Panc1 (cell line): Measurements from ENCODE around the gene FAM90A26. TPM values are rescaled to one million over a fixed set of nuclear protein-coding genes. Genes with fewer than 3 reads are reported as not detected.
"Not testable (repeated sequence)": the region's sequence is repeated elsewhere in the genome, so short reads cannot be mapped to it uniquely, and the experiment has no call there.

ENCODE experiments used
- ATAC-seq: fragments of 200-7000 bp; cut with Tn5 transposase; 2 replicates; pipeline ENCODE4 v1.9.1; 2020; ENCODE audit warnings: mild to moderate bottlenecking, moderate library complexity
- Bru-seq: library from RNA; stranded (reverse); fragments of 400-500 nt; gene quantifications from one replicate; lab custom pipeline; 2021; lab: Mats Ljungman, UMichigan
- BruChase-seq, 2 experiments: library from RNA; stranded (reverse); fragments of 400-500 nt; gene quantifications; one replicate each; lab custom pipeline; 2021; lab: Mats Ljungman, UMichigan
- BruUV-seq: library from RNA; stranded (reverse); fragments of 400-500 nt; replicated peaks from 2 replicates; lab custom pipeline; 2021; lab: Mats Ljungman, UMichigan
- CTCF ChIA-PET: fragments of 300-600 bp; sonication (Branson Sonifier 250); formaldehyde crosslinking; loops from one replicate; lab custom pipeline; 2022; ENCODE audit warnings: antibody characterized with exemption; lab: Charles Lee
- POLR2A ChIA-PET: fragments of 300-600 bp; sonication (Branson Sonifier 250); formaldehyde crosslinking; loops from one replicate; lab custom pipeline; 2022; ENCODE audit warnings: antibody characterized with exemption; lab: Charles Lee
- DNase-seq: peaks from one replicate; pipeline ENCODE4 v3.0.0-alpha.2; 2010; ENCODE audit warnings: low read depth, low spot score
- H3K27ac ChIP-seq: 2 replicates; pipeline ENCODE4 v1.5.1; 2011; ENCODE audit warnings: mild to moderate bottlenecking, low read length, inconsistent platforms
- H3K27me3 ChIP-seq: fragments of 200-500 bp; sonication (Bioruptor generic); 2 replicates; pipeline ENCODE4 v1.6.0; 2014; ENCODE audit warnings: low read length, inconsistent platforms; ENCODE audit not compliant: control insufficient read depth, insufficient read depth
- H3K36me3 ChIP-seq: fragments of 200-500 bp; sonication (Bioruptor generic); 2 replicates; pipeline ENCODE4 v1.5.1; 2014; ENCODE audit warnings: inconsistent platforms, mild to moderate bottlenecking, low read length, moderate library complexity; ENCODE audit not compliant: control insufficient read depth, insufficient read depth
- H3K4me1 ChIP-seq: 2 replicates; pipeline ENCODE4 v1.5.1; 2011; ENCODE audit warnings: inconsistent platforms, mild to moderate bottlenecking, low read length, moderate library complexity; ENCODE audit not compliant: control insufficient read depth, insufficient read depth
- H3K4me3 ChIP-seq, 2 experiments: 2 replicates each; pipeline ENCODE4 v1.5.1; 2011 to 2012; ENCODE audit warnings: low read depth in 2 of 2, low read length in 2 of 2, mild to moderate bottlenecking in 2 of 2, inconsistent platforms in 1 of 2, moderate library complexity in 1 of 2
- H3K9me3 ChIP-seq: fragments of 200-500 bp; sonication (Bioruptor generic); 2 replicates; pipeline ENCODE4 v1.5.1; 2014; ENCODE audit warnings: low read depth, mild to moderate bottlenecking, inconsistent platforms, low read length, moderate library complexity; ENCODE audit not compliant: control insufficient read depth, insufficient read depth
- TCF7L2 ChIP-seq: IDR thresholded peaks from 2 replicates; pipeline ENCODE4 v1.6.1; 2011; ENCODE audit warnings: mild to moderate bottlenecking, low read depth, low read length, inconsistent platforms
- in situ Hi-C: cut with HindIII; loops from 2 replicates; pipeline ENCODE4 v1.10.0; 2016; ENCODE audit warnings: low sequenced_read_pairs, low pct_unique_long_range_greater_than_20kb
- intact Hi-C: fragments of 100-400 bp; cut with micrococcal nuclease; formaldehyde crosslinking; loops from one replicate; pipeline ENCODE4 v1.10.0; 2022; ENCODE audit not compliant: unreplicated experiment
- long read RNA-seq: library from polyadenylated mRNA; unstranded; transcript quantifications from one replicate; pipeline ENCODE4 v2.0.0, GENCODE V29; 2021; ENCODE audit not compliant: unreplicated experiment
- polyA plus RNA-seq: library from polyadenylated mRNA; unstranded; fragments of >200 nt; gene quantifications from one replicate; pipeline ENCODE4 v1.2.1, GENCODE V29; 2012; ENCODE audit warnings: missing spikeins; ENCODE audit not compliant: insufficient read length
- total RNA-seq: library from RNA; stranded (reverse); gene quantifications from one replicate; pipeline ENCODE4 v1.2.1, GENCODE V29; 2021; ENCODE audit not compliant: unreplicated experiment
- TF ChIP-seq, protein P1 (sequence below): fragments of 450-650 bp; IDR thresholded peaks from 2 replicates; pipeline ENCODE4 v1.5.1; 2017; ENCODE audit warnings: mild to moderate bottlenecking

Gene FAM90A26, protein sequence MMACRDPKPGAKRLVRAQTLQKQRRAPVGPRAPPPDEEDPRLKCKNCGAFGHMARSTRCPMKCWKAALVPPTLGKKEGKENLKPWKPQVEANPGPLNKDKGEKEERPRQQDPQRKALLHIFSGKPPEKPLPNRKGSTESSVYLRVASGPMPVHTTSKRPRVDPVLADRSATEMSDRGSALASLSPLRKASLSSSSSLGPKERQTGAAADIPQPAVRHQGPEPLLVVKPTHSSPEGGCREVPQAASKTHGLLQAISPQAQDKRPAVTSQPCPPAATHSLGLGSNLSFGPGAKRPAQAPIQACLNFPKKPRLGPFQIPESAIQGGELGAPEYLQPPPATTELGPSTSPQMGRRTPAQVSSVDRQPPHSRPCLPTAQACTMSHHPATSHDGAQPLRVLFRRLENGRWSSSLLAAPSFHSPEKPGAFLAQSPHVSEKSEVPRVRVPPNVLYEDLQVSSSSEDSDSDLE
- total RNA-seq: not detected
- not detected for polyA plus RNA-seq
- not detected for Bru-seq, nascent RNA
- BruChase-seq, experiment 1, labeled RNA remaining after a 2-hour chase: not detected
- not detected for BruChase-seq, experiment 2, labeled RNA remaining after a 6-hour chase
- long read RNA-seq: 0 reads

GRCh38 chr4:9169791-9170459, at the start of gene FAM90A26:
FAM90A26 (plus strand) TSS chr4:9170409; CDS start chr4:9173173, 2,764 bp downstream.
- H3K27ac ChIP-seq, H3K9me3 ChIP-seq, CTCF ChIA-PET, intact Hi-C loops, H3K27me3 ChIP-seq, H3K4me1 ChIP-seq, BruUV-seq, H3K36me3 ChIP-seq, POLR2A ChIA-PET, in situ Hi-C loops, H3K4me3 ChIP-seq, DNase-seq, ATAC-seq: not testable (repeated sequence)

DNA sequence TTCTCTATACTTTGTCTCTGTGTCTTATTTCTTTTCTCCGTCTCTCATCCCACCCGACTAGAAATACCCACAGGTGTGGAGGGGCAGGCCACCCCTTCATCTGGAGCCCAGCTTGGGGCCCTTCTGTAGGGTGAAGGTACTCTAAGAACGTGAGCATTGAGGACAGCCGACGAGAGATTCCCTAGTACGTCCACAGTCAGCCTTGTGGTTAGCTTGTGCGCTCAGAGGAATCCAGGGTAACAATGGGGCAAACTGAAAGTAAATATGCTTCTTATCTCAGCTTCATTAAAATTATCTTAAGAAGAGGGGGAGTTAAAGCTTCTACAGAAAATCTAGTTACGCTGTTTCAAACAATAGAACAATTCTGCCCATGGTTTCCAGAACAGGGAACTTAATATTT, 47.5 kb upstream of the FAM90A26 start:
- H3K9me3 ChIP-seq, CTCF ChIA-PET, H3K27ac ChIP-seq, H3K36me3 ChIP-seq, POLR2A ChIA-PET, ATAC-seq, H3K4me3 ChIP-seq, H3K27me3 ChIP-seq, BruUV-seq, DNase-seq, H3K4me1 ChIP-seq, in situ Hi-C loops: not testable (repeated sequence)
- intact Hi-C loops: loop anchor here (5.0 kb wide), 1 partner anchor 120 kb away; no protein-coding TSS in a partner anchor

DNA sequence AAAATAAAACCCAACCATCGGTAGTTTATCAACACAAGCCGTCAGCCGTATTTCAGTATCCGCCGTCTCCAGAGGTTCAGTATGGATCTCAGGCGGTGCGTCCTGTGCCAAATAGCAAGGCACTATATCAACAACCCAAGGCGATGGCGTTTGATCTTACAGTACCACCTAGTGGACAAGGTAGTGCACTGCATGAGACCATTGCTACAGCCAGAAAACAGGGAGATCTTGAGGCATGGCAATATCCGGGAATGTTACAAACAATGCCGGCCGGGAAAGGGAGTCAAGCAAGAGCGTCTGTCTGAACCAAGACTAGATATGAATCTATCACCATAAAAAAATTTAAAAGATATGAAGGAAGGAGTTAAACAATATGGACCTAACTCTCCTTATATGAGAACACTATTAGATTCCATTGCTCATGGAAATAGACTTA, 46.6 kb upstream of the FAM90A26 start:
- peak; percentile 84 for TF ChIP-seq TCF7L2
- TF ChIP-seq, protein P1, sequence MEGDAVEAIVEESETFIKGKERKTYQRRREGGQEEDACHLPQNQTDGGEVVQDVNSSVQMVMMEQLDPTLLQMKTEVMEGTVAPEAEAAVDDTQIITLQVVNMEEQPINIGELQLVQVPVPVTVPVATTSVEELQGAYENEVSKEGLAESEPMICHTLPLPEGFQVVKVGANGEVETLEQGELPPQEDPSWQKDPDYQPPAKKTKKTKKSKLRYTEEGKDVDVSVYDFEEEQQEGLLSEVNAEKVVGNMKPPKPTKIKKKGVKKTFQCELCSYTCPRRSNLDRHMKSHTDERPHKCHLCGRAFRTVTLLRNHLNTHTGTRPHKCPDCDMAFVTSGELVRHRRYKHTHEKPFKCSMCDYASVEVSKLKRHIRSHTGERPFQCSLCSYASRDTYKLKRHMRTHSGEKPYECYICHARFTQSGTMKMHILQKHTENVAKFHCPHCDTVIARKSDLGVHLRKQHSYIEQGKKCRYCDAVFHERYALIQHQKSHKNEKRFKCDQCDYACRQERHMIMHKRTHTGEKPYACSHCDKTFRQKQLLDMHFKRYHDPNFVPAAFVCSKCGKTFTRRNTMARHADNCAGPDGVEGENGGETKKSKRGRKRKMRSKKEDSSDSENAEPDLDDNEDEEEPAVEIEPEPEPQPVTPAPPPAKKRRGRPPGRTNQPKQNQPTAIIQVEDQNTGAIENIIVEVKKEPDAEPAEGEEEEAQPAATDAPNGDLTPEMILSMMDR: peak; percentile 85
- peak; percentile 24 for DNase-seq
- POLR2A ChIA-PET, H3K36me3 ChIP-seq, H3K27me3 ChIP-seq, in situ Hi-C loops, H3K27ac ChIP-seq, H3K4me3 ChIP-seq, H3K9me3 ChIP-seq, H3K4me1 ChIP-seq, ATAC-seq, BruUV-seq, CTCF ChIA-PET: not testable (repeated sequence)
- intact Hi-C loops: loop anchor here (5.0 kb wide), 1 partner anchor 121 kb away; no protein-coding TSS in a partner anchor
